Measurements from ENCODE around the gene GLOD5.

DNA sequence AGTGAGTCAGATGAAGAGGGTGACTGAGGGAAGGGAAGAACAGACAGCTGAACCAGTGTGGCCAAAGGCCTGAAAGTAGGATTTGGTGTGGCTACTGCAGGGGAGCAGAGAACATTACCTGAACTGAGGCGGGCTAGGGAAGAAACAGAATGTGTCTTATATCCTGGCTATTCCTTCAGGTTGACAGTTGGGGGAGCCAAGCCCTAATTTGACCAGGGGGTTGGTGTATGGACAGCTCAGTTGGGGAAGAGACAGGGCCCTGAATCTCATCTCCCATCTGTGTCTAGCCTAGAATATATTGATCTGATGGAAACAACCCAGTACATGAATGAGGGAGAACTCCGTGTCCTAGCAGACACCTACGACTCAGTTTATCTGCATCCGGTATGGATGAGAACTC lies 44.5 kb downstream of the GLOD5 start:
- TF ChIP-seq POLR2A (IDR thresholded peaks at IDR 0.05) = no peak
- TF ChIP-seq, protein P1, sequence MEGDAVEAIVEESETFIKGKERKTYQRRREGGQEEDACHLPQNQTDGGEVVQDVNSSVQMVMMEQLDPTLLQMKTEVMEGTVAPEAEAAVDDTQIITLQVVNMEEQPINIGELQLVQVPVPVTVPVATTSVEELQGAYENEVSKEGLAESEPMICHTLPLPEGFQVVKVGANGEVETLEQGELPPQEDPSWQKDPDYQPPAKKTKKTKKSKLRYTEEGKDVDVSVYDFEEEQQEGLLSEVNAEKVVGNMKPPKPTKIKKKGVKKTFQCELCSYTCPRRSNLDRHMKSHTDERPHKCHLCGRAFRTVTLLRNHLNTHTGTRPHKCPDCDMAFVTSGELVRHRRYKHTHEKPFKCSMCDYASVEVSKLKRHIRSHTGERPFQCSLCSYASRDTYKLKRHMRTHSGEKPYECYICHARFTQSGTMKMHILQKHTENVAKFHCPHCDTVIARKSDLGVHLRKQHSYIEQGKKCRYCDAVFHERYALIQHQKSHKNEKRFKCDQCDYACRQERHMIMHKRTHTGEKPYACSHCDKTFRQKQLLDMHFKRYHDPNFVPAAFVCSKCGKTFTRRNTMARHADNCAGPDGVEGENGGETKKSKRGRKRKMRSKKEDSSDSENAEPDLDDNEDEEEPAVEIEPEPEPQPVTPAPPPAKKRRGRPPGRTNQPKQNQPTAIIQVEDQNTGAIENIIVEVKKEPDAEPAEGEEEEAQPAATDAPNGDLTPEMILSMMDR (IDR thresholded peaks at IDR 0.05) = no peak

All from Peyer's patch (tissue), 4 donors.